ENCODE measurements around the gene PACSIN1.

PACSIN1 gene

DNA sequence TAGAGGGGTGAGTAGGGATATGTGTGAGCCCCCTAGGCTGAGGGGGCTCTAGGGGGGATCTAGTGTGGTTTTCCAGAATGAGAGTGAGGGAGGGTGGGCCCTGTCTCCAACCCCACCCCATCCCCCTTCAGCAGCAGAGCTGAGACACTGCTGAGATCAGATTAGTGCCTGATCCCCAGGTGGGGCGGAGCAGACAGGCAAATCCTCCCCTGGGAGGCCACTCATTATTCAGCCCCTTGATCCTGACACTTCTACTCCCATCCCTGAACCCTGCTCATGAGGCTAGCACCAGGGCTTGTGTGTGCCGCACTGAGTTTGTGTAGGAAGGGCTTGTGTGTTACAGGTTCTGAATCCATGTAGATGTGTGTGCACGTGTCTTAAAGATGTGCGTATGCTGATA is 47.8 kb downstream of the PACSIN1 start:
- no peak for DNase-seq (ENCODE audit: low read depth)
- TF ChIP-seq CTCF (IDR thresholded peaks at IDR 0.05; ENCODE audit: insufficient read depth, low read depth, low read length, missing control alignments) = no peak
- no peak overlapping the region for H3K4me3 ChIP-seq (ENCODE audit: low read depth, low read length)

DNA sequence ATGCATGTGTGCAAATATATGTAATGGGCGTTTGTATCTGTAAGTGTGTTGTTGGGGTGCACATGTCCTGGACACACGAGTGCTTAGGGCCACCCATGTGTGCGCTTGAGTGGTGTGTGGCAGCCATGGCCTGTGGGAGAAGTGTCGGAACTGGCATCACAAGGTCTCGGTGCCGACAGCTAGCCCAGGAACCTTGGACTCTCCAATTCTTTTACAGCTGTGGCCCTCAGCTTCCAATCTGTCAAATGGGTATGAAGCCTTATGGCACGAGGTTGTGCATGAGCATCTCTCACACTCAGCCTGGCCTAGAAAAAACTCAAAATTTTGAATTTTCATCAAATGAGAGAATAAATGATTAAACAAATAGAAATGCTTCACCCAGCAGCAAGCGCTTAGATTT is 48.2 kb downstream of the PACSIN1 start:
- DNase-seq (ENCODE audit: low read depth) = no peak
- no peak overlapping the region for H3K4me3 ChIP-seq (ENCODE audit: low read depth, low read length)

GRCh38 chr6:34514593-34515472 is 49.0 kb downstream of the PACSIN1 start:
- TF ChIP-seq CTCF (IDR thresholded peaks at IDR 0.05; ENCODE audit: insufficient read depth, low read depth, low read length, missing control alignments) = no peak
- no peak for DNase-seq (ENCODE audit: low read depth)

More for the DNA sequence above, 48.2 kb downstream of the PACSIN1 start:
- no peak for TF ChIP-seq CTCF (IDR thresholded peaks at IDR 0.05; ENCODE audit: insufficient read depth, low read depth, low read length, missing control alignments)

DNA sequence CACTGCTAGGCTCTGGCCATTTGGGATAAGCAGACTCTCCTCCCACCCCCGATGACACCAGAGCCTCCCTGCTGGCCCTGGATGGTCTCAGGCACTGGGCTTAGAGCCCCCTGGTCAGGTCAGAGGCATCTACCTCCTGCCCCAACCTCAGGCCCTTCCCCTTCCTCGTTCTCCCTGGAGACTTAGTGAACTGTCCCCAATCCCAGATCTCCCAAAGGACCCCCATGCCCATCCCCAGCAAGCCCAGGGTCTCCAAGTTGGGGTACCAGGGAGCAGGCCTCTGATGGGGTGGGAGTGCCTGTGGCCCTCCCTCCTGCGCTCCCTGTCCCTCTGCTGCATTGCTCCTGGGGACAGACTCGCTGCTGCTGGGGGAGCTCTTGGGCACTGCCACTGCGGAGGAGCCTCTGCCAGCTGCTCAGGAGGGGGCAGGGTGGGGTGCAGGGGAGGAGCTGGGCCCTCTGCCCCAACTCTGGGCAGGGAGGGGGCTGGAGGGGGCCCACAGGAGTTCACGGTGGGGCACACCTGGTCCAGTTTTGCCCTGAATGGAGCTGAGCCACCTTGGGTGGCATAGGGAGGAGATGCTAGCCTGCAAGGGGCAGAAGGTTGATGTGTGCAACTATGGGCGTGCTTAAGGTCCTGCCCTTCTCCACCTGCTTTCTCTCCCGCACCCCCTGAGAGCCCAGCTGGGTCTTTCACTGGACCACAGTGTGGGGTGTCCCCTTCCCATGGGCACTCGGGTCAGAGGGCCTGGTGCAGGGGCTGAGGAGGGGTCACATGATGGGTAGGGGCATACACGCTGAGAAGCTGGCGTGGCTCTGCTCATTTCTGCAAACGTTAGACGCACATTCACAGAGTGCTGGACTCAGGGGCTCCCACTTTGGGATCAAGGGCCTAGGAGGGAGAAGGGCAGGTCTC is 49.9 kb downstream of the PACSIN1 start:
- H3K4me3 ChIP-seq (ENCODE audit: low read depth, low read length) = no peak overlapping the region
- no peak for TF ChIP-seq CTCF (IDR thresholded peaks at IDR 0.05; ENCODE audit: insufficient read depth, low read depth, low read length, missing control alignments)
- DNase-seq (ENCODE audit: low read depth) = no peak

More at GRCh38 chr6:34514593-34515472, 49.0 kb downstream of the PACSIN1 start:
- H3K4me3 ChIP-seq (ENCODE audit: low read depth, low read length) = no peak overlapping the region

DNA sequence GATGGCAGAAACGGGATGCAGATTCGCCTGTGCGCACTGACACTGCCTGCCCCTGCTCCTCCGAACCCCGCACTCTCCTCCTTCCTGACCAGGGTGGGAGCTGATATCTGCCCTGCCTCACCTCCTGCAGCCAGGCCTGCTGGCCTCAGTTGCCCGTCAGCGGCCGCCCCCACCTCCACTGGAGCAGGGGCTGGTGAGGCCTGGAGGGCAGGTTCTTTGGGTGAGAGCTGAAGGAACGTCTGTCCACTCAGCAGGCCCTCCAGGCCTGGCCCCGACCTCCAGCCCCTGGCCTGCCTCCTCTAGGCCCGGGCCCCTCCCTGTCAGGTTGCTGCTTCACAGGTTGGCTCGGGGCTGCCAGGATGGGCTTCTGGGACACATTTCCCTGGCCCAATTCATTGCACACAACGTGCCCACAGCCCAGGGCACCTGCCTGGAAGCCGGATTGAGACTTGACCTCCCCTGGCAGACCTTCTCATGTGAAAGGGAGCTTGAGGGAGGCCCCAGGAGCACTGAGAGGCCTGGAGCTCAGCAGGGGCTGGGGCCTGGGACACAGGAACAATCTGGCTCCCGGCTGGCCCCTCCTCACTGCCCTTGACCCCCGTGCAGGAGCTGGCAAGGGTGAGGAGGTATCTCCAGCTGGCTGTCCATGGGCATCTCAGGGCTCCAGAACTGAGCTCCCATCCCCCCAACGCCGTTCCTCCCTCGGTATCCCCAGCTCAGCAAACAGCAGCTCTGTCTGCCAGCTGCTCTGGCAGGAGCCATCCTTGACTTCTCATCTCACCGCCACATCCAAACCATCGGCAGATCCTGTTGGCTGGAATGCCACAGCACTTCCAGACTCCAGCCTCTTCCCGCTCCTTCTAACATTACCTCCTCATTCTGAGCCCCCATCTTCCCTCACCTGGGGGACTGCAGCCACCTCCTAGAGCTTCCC is 50.8 kb downstream of the PACSIN1 start:
- TF ChIP-seq CTCF (IDR thresholded peaks at IDR 0.05; ENCODE audit: insufficient read depth, low read depth, low read length, missing control alignments) = no peak
- H3K4me3 ChIP-seq (ENCODE audit: low read depth, low read length) = no peak overlapping the region
- no peak for DNase-seq (ENCODE audit: low read depth)

- TF ChIP-seq CTCF (IDR thresholded peaks at IDR 0.05; ENCODE audit: insufficient read depth, low read depth, low read length, missing control alignments) = no peak
- no peak for DNase-seq (ENCODE audit: low read depth)
- no peak overlapping the region for H3K4me3 ChIP-seq (ENCODE audit: low read depth, low read length)
Measured at GRCh38 chr6:34517461-34517881, 51.6 kb downstream of the PACSIN1 start.

Data from GM12865 (cell line).